HT1080 (cell line): Measurements from ENCODE around the gene PHYKPL. TPM values are rescaled to one million over a fixed set of nuclear protein-coding genes. Genes with fewer than 3 reads are reported as not detected.

Experiments used
- DNase-seq: peaks from one replicate; pipeline ENCODE4 v3.0.0-alpha.2; 2015; ENCODE audit warnings: low read depth
- total RNA-seq: library from RNA; depleted of rRNA; stranded (reverse); fragments of >200 nt; shearing (Covaris generic); gene quantifications from 2 replicates; pipeline ENCODE4 v1.2.3, GENCODE V29; 2014

The PHYKPL gene
- total RNA-seq, 1 experiment from 2014 or later = 11.8 TPM

- no peak for DNase-seq
Observed at GRCh38 chr5:178224403-178224802, 8.2 kb downstream of the PHYKPL start.

DNA sequence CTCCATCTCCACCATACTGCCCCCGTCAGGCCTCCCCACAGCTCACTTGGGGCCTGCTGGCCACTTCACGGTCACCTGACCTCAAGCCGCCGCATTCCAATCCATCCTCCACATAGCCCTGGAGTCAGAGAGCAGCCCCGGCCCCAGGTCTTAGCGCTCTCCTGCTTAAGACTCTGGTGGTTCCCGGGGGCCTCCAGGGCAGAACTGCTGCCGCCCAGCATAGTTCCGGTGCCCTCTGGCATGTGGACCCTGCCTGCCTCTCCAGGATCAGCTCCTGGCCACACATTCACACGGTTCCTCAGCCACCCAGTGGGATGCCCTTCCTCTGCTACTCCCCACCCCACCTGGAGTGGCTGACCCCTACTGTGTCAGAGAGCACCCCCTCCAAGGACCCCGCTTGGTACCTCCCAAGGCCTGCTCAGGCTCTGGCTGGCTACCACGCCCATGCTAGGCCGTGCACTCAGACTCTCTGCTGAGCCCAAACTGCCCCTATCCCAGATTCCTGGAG is 8.7 kb downstream of the PHYKPL start:
- no peak for DNase-seq

DNA sequence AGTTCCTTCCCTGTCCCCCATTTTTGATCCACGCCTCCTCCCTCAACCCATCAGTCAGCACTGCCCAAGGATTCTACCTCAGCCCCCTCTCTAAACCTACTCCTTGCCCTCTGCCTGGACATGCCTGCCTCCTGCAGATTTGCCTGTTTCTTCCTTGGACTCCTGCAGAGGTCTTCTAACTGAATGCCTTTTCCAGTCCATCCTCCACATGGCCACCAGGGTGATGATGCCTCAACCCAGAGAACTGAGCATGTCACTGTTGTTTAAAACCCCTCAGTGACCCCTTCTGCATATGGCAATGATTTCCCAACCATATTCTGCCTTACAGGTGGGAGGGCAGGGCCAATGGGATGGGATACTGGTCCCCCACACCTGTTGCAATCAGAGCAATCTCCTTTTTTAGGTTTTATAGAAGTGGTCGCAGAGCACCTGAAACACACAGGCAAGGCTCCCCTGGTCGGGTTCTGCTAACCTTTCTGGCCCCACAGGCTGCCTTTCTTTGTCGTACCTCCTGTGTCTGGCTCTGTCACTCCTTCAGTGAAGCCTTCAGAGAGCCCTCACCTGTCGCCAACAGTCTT is 9.3 kb downstream of the PHYKPL start:
- no peak for DNase-seq

GRCh38 chr5:178222292-178222691 is 10.3 kb downstream of the PHYKPL start:
- DNase-seq = no peak

- DNase-seq = no peak
Observed at GRCh38 chr5:178221853-178222252, 10.7 kb downstream of the PHYKPL start.

DNA sequence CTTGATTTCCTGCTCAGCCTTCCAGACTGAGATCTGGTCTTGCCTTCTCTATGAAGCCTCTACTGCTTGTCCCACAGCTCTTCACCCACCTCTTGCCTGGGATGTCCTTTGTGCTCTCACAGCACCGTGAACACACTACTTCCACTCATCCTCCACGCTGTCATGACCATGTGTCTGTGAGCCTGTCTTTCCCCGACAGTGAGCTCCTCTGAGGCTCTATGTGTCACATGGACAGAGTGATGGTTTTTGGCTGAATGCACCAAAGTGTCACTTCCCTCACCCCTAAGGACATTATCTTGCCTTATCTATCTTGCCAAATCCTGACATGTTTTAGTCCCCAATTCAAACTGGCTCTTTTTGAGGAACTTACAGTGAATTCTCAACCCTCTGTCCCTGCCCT is 11.3 kb downstream of the PHYKPL start:
- DNase-seq = no peak

- DNase-seq = no peak
Observed at GRCh38 chr5:178218827-178219226, 13.8 kb downstream of the PHYKPL start.

DNA sequence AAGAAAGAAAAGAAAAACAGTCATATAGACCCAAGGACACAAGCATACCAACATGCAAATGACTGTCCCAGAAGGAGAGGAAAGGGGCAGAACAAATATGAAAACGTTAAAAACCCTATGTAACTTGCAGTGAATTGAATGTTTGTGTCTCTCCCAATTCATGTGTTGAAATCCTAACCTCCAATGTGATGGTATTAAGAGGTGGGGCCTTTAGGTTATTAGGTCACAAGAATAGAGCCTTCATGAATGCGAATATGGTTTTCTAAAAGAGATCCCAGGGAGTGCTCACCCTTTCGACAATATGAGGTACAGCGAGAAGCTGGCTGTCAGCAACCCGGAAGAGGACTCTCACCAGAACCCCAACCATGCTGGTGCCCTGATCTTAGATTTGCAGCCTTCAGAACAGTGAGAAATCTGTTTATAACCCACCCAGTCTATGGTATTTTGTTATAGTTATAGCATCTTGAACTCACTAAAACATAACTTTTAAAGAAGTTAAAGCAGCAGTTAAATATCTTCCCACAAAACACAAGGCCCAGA is 14.3 kb downstream of the PHYKPL start:
- no peak for DNase-seq

DNA sequence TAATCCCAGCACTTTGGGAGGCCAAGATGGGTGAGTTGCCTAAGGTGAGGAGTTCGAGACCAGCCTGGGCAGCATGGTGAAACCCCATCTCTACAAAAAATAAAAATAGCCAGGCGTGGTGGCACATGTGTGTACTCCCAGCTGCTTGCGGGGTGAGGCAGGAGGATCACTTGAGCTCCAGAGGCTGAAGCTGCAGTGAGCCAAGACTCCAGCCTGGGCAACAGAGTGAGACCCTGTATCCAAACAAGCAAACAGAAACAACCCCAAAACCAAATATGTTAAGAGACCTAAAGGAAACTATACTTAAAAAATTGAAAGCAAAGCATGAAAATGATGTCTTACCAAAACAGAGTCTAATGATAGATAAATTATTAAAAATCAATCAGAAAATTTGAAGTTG is 15.8 kb downstream of the PHYKPL start:
- DNase-seq = no peak

GRCh38 chr5:178216088-178216534 is 16.5 kb downstream of the PHYKPL start:
- no peak for DNase-seq

DNA sequence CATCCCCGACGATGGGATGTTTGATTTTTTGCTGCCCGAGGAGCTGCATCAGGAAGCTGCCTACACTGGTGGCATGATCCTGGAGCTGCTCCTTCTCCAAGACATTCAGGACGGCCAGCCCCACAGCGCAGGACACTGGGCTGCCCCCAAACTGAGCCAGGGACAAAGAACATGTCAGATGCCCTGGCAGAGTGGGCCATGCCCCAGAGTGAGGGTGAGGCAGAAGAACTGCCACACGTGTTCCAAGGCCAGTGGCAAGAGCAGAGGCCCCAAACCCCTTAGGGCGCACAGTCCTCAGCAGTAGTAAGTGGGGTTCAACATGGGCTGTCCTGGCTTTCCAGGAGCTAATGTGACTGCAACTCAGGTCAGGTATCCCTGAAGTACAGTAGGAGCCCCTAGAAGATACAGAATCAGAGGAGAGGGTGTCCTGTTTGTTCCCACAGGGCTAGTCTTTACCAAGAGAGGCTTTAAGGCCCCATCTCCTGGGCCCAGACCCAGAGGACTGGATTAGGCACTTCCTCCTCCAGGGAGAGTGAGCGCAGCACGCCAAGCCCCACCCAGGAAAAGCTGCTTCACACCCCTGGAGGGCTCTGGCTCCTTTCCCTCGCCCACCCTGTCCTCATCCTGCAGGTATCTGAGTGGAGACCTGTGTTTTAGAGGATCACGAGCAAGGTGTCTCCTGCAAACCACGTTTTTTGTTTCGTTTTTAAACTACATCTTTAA is 17.2 kb downstream of the PHYKPL start:
- no peak for DNase-seq

DNA sequence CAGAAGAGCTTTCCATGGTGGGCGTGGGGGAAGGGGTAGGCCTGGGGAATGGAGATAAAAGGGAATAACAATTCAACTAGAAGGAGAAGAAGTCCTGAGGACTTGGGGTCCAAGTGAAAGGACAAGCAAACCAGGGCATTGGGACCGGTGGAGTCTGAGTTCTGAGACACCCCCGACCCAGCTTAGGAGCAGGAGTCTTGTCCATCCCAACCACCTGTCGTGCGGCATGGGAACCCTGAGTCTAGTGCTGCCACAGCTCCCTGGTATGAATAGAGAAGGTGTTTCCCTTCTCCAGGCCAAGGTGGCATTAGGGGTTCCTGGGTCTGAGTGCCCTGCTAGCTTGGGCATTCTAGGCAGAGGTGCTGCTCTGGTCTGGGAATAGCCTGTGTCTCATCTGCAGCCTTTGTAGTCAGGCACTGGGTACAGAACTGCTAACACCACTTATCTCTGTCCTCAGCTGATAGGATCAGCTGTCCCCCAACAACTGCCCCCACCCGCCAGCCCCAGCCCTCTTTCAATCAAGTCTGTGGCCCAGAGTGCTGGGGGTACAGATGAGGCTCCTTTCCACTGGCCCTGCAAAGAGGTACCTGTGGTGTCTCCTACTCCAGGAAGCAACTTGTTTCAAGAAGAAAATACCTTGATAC is 18.3 kb downstream of the PHYKPL start:
- no peak for DNase-seq

- no peak for DNase-seq
Observed at GRCh38 chr5:178213748-178214151, 18.9 kb downstream of the PHYKPL start.

DNA sequence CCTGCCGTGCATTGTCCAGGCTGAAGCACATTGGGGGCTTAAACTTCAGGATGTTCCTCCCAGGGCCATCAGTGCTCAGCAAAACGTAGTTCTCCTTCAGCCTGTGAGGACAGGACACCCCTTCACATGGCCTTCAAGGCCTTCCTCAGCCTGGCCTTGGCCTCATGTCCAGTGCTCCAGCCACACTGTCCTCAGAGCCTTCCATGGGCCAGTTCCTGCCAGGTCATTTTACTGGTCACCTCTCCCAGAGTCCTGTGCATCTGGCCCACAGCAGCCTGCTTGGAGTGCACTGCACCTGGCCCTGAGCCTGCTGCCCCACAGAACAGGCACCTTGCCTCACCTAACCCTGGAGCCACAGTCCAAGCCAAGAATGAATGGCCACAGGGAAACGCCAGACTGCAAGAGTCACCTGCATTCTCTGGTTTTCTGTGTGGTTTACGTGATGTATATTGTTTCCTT is 19.6 kb downstream of the PHYKPL start:
- DNase-seq = no peak

DNA sequence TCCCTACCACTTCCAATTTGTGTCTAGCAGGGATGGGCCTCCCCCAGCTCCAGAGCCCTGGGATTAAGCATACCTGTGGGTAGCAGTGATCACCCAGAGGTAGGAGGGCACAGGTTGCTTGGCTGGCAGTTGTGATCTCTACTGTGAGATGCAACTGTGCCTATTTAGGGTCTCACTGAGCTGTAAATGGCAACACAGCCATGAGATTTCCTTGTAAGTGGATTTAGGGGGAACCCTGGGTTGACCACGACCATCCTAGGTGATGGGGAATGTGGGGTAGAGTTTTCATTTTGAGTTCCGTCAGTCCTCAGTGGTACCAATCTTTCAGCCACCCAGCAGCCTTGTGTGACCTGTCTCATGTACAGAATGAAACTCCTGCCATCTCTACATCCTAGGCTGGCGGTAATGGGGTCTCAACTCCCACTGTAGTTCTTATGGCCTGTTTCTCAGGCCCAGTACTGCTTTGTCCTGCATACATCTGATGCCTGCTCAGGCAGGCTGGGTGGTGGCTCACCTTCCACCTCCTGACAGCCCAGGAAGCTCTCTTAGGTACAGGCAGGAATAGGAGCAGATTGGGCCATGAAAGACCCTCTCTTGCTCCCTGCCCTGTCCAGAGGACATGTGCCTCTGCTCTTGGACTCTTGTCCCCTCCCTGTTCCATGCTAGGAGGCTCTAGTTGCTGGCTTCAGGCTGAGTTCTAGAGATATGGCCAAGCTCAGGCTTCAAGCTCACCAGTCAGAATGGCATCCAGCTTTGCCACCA is 20.2 kb downstream of the PHYKPL start:
- no peak for DNase-seq

DNA sequence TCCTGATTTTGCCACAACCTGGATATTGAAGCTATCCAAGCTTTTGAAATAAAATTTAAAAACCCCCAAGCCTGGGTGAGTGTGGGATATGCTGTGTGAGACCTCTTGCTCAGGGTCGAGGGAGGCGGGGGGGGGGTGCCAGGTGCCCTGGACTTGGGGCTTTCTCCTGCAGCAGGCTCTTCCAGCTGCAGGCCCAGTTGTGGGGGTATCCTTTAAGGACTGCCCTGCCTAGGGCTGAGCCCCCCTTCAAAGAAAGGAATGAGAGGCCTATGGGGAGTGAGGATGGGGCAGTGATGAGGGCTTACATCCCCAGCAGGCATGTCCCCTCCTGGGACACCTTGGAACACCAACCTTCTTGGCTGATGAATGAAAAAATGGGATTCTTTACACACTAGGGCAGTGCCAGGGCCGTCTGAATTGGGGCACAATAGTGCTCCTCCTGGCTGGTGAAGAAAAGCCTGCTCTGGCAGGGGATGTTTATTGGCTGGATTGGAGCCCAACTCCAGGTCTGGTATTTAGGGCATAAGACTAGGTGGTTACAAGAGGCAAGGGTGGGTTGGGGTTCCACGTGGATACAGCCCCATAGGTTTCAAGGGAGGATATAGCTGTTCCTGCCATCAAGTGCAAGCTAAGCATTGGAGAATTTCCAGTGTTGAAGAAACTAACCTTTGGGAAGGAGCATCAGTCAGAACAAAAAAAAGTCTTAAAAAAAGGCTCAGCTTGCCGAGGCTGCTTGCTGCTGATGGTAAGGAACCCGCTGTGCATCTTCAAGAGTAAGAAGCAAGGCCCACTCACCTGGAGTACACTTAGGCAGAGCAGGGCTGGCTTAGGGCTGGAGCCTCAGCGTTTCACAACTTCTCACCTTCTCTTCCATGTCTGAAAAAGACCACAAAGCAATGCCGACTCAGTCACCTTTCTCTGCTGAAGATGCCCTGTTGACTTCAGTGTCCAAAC is 21.2 kb downstream of the PHYKPL start:
- no peak for DNase-seq

DNA sequence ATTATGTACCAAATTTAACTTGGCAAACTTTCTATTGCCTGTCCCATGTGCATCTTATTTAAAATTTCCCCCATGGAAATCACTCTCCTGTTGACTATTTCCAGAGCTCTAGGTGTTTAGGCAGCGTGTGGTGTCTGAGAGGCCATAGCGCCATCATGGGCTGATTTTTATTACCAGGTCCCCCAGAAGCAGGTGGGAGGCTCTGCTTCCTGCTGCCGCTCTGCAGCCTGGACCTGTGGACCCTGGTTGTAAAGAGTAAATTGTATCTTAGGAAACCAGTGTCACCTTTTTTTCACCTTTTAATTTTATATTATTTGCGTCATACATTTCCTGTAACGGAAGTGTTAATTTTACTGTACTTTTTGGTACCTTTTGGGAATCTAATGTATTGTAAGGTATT is 21.9 kb downstream of the PHYKPL start:
- no peak for DNase-seq

DNA sequence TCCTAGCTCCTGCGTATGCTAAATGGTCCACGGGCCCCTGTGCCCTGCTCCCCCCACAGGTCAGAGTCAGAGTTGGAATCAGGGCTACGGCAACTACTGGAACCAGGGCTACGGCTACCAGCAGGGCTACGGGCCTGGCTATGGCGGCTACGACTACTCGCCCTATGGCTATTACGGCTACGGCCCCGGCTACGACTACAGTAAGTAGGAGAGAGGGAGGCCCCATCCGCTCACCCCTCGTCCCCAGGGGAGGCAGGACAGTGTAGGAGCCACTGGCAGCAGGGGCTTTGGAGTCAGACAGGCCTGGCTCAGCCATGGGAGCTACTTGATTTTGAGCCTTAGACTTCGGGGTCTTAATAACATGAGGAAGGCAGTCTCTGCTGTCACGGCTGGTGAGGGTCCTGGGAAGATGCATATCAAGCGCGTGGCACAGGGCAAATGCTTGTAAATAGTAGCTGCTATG is 22.5 kb downstream of the PHYKPL start:
- no peak for DNase-seq

DNA sequence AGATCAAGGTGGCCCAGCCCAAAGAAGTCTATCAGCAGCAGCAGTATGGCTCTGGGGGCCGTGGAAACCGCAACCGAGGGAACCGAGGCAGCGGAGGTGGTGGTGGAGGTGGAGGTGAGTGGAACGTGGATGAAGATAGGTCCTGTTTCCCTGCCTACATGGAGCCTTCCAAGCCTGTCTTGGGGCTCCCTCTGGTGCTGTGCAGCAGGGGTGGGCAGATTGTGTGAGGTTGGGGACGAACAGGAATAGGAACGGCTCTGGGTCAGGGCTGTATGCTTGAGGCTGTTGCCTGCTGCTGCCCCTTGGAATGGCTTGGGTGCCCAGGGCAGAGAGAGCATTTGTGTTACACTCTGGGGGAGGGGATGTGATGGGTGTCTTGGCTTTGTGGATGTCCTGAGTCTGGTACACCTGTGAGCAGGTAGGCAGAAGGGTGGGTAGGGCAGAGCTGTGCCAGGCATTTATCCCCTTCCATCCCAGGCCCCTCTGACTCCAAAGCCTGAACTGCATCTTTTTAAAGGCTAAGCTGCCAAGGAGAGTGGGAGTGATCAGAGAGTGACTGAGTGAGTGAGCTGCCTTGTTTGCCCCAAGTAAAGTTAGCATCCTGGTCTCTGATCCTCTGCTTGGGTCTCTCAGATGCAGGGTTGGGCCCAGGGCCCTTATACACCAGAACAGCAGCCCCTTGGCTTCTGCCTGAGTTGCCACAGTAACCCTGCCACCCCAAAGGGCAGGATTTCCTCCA is 23.1 kb downstream of the PHYKPL start:
- no peak for DNase-seq
